ENCODE measurements around the gene DUS3L.
"Not testable (repeated sequence)": the region's sequence is repeated elsewhere in the genome, so short reads cannot be mapped to it uniquely, and the experiment has no call there.

The DUS3L gene

GRCh38 chr19:5778402-5778801 is 12.6 kb downstream of the DUS3L start:
- no peak for DNase-seq (ENCODE audit: low read depth in 2 of 3, low spot score in 2 of 3)

- no peak for DNase-seq (ENCODE audit: low read depth in 2 of 3, low spot score in 2 of 3)
These were observed 15.2 kb downstream of the DUS3L start for GRCh38 chr19:5775668-5776309.

GRCh38 chr19:5774921-5775320 is 16.0 kb downstream of the DUS3L start:
- DNase-seq (ENCODE audit: low read depth in 2 of 3, low spot score in 2 of 3) = no peak

- DNase-seq (ENCODE audit: low read depth in 2 of 3, low spot score in 2 of 3) = no peak
These were observed 17.7 kb downstream of the DUS3L start for GRCh38 chr19:5773276-5773675.

- DNase-seq (ENCODE audit: low read depth in 2 of 3, low spot score in 2 of 3) = no peak
These were observed 18.5 kb downstream of the DUS3L start for GRCh38 chr19:5772416-5772815.

GRCh38 chr19:5767949-5768348 is 23.0 kb downstream of the DUS3L start:
- DNase-seq (ENCODE audit: low read depth in 2 of 3, low spot score in 2 of 3) = no peak

GRCh38 chr19:5765220-5765619 is 25.7 kb downstream of the DUS3L start:
- DNase-seq (ENCODE audit: low read depth in 2 of 3, low spot score in 2 of 3) = no peak

- no peak for DNase-seq (ENCODE audit: low read depth in 2 of 3, low spot score in 2 of 3)
These were observed 28.2 kb downstream of the DUS3L start for GRCh38 chr19:5762608-5763217.

- DNase-seq (ENCODE audit: low read depth in 2 of 3, low spot score in 2 of 3) = no peak
These were observed 37.2 kb downstream of the DUS3L start for GRCh38 chr19:5753743-5754142.

GRCh38 chr19:5751709-5752108 is 39.3 kb downstream of the DUS3L start:
- DNase-seq (ENCODE audit: low read depth in 2 of 3, low spot score in 2 of 3) = no peak

GRCh38 chr19:5749505-5749904 is 41.5 kb downstream of the DUS3L start:
- no peak for DNase-seq (ENCODE audit: low read depth in 2 of 3, low spot score in 2 of 3)

GRCh38 chr19:5748920-5749319 is 42.0 kb downstream of the DUS3L start:
- DNase-seq (ENCODE audit: low read depth in 2 of 3, low spot score in 2 of 3) = not testable (repeated sequence)

GRCh38 chr19:5744999-5745398 is 46.0 kb downstream of the DUS3L start:
- DNase-seq (ENCODE audit: low read depth in 2 of 3, low spot score in 2 of 3) = not testable (repeated sequence)

GRCh38 chr19:5743630-5744029 is 47.3 kb downstream of the DUS3L start:
- DNase-seq (ENCODE audit: low read depth in 2 of 3, low spot score in 2 of 3) = no peak

GRCh38 chr19:5742051-5742450 is 48.9 kb downstream of the DUS3L start:
- no peak for DNase-seq (ENCODE audit: low read depth in 2 of 3, low spot score in 2 of 3)

- DNase-seq (ENCODE audit: low read depth in 2 of 3, low spot score in 2 of 3) = no peak
These were observed 52.5 kb downstream of the DUS3L start for GRCh38 chr19:5738423-5738822.
